HG03442 (cell line): ENCODE measurements around the gene PTPRG.

ENCODE experiments used
- ATAC-seq: cut with Tn5 transposase; IDR thresholded peaks from one replicate; pipeline ENCODE4 v1.9.1; 2021; ENCODE audit warnings: mild to moderate bottlenecking, moderate library complexity; ENCODE audit not compliant: unreplicated experiment

Gene PTPRG

GRCh38 chr3:61938878-61939549 lies 377.6 kb downstream of the PTPRG start:
- no peak for ATAC-seq

- no peak for ATAC-seq
Measured at GRCh38 chr3:61940236-61940635, 378.9 kb downstream of the PTPRG start.

DNA sequence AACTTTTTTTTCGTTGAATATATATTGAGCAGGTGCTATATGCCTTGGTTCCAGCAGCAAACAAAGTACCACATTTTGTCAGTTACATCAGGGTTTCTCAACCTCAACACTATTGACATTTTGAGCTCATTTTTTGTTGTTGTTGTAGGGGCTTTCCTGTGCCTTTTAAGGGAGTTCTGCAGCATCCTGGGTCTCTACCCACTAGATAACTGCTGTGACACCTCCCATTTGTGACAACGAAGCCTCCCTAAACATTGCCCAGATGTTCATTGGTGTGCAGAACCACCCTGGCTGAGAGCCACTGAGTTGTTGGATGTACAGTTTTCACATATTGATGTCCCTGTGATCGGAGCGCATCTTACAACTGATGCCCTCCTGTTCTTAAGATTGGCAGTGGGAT lies 382.6 kb downstream of the PTPRG start:
- ATAC-seq: no peak

DNA sequence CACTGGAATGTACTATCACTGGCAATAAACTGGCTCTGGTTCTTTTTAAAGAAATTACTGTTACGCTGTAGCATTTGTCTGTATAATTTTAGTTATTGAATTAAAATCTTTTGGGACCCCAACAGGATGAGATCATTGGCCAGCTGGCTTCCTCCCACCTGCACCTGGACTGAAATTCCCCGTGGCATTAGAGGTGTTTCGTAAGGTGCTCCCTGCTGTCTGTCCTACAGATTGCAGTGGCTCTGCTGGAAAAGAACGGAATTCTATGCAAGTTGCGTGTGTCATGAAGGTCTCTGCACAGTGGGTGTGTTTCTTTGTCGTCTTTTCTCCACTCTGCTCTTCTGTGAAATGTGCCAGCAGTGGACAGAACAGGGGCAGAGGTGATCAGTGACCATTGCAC lies 383.4 kb downstream of the PTPRG start:
- ATAC-seq: no peak

GRCh38 chr3:61945657-61946056 lies 384.3 kb downstream of the PTPRG start:
- ATAC-seq: no peak

DNA sequence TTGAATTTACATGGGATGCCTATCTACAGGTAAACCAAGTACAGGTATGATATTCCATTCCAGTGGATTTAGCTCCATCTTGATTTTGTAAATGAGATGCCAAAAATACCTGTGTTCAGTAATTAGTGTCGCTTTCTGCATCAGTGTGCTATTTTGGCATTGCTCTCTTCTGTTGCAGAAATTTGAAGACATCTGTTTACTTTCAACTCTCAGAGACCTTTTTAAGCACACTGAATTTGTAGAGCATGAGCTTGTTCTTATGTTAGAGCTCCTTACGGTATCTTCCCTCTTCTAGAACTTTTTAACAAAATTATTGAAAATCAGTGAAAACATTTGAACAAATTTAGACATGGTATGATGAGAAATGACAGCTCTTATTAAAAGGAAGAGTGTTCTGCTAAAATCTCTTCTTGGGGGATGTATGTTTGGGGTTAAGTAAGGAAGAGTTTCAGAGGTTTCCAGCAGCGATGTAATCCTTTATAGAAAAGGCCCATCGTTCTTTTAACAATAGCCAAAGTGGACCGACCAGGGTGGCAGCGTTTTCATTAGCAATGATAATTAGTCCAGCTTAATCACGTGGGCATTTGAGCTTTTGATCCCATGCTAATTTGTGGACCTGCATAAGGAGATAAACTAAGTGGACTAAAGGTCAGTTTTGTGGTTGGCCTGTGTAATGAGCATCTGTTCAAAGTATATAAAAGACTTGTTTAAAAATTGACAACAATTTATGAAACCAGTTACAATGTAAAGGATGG lies 385.4 kb downstream of the PTPRG start:
- no peak for ATAC-seq

DNA sequence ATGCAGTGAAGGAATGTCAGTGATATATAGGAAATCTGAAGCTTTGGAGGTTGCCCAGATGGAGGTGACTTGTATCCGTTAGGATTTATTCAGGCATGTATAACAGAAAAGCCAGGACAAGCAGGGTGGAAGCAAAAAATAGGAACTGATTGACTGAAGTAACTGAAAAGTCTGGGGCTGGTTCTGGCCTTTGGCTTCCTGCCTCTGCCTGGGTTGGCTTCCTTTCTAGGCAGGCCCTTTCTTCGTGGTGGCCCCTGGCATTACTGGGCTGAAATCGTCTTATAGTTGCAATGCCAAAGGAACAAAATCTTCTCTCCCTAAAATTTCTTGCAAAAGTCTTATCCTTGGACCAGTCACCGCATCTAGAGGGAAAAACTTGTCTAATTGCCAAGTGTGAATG lies 386.1 kb downstream of the PTPRG start:
- no peak for ATAC-seq

GRCh38 chr3:61948699-61949305 lies 387.4 kb downstream of the PTPRG start:
- no peak for ATAC-seq

GRCh38 chr3:61954097-61954540 lies 392.7 kb downstream of the PTPRG start:
- ATAC-seq: no peak

DNA sequence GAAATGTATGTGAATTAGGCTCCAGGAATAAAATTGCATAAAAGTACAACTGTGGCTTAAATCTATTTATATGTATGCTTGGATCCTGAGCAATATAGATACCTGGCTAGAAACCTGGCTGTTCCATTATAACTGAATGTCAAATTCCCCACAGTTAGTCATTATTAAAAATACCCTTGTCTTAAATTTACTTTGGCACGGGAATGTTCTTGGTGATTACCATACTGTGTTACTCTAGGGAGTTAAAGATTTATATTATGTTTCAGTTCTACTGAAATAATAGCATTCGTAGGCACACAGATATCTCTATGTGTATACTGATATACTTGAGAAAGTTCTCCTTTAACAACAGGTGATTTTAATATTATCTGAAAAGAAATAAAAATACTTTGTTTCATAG lies 394.1 kb downstream of the PTPRG start:
- ATAC-seq: no peak

GRCh38 chr3:61956236-61956635 lies 394.9 kb downstream of the PTPRG start:
- ATAC-seq: no peak

DNA sequence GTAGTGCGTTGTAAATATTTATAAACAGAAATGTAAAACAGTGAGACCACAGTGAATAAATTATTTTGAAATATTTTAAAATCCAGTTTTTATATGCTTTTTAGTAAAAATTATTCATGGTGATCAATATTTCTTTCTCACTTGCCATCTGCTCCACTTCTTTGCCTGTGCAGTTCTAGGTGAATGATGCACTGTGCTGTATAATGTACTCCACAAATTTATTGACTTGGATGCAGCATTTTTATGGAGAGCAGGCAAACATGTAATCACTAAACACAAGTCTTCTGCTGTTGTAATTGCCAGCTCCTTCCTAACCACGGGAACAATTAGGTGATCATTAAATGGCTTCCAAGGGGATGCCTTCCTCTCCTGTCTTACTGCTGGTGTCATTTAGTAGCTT lies 395.9 kb downstream of the PTPRG start:
- ATAC-seq: no peak

DNA sequence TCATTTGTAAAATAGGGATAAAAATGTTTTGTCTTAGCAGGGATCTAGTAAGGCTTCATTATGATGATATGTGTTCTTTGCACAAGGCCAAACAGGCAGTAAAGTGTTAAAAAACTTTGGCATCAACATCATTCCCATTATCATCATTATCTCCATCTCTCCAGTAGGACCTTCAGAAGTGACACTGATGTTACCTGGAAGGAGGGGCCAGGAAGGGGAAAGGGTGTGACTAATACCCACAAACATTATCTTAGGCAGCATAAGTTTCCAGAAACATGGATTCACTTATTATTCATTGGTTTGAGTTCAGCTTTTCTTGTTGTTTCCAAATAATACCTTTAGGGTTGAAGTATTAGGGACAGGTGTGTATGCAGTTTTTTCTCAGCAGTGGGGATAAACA lies 399.6 kb downstream of the PTPRG start:
- ATAC-seq: no peak

DNA sequence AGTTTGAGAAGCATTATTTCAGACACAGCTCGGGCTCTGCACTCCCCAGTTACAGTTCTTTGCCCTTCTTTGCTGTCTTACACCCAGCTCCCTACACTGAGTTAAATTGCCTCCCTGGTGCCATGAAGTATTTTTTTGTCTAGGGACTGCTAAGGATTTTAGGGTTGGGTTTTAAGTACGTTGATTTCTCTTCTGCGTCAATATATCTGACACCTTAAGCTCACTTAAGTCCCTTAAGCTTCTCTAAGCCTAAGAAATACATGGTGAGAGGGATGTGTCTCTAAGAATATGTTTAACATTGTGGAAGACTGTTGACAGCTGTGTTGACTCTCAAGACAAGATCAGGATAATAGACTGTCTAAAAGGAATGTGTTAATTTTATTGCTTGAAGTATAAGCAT lies 400.5 kb downstream of the PTPRG start:
- ATAC-seq: no peak

DNA sequence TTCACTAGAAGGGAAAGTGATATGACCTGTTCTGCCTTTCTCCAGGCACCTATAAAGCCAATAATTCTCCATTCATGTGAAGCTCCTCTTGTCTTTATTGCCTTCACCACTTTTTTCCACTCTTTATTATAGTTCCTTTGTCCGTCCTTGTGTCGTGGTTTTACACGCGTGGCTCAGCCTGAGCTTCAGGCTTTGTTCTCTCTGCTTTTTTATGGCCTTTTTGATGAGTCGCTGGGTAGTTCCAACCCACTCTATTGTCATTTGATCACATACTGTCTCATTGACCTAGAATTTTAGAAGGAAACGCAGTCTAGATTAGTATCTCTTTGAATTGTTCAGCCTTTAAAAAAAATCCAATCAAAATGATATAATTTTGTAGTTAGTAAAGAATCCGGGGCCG lies 403.2 kb downstream of the PTPRG start:
- ATAC-seq: no peak

GRCh38 chr3:61965770-61966131 lies 404.4 kb downstream of the PTPRG start:
- no peak for ATAC-seq

GRCh38 chr3:61966200-61966599 lies 404.8 kb downstream of the PTPRG start:
- ATAC-seq: no peak

- no peak for ATAC-seq
Measured at GRCh38 chr3:61967019-61967418, 405.6 kb downstream of the PTPRG start.

DNA sequence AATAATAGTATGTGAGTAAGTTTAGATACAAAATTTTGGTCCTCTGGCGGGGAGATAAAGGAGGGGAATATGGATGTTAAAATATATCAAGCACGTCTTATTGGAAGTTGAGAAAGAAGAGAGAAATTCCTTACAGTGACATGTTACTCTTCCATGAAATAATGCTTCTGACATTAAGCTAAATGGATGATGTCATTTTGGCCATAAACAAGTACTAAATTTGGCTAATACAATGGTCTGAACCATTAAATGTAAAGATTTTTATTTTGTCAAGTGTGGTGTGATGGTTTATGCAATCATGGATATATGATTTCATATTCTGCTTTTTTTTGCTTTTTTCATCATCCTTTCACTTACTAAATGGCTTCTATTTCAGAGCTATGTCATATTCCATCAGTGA lies 406.6 kb downstream of the PTPRG start:
- ATAC-seq: no peak

DNA sequence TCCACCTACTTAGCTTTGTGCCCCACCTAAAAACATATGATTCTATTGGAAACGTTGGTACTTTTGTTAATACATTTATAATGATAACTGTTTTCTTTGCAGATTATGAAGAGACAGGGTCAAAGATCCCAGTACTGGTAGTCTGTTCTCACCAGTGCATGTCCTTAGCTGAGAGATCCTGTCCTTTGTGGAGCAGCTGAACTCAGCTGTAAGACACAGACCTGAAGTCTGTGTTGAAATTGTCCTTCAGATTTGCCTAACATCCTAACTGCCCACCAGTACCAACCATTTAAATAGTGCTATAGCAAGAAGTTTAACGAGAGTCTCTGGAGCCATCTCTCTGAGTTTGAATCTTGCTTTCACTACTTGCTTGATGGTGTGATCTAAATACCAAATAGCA lies 413.3 kb downstream of the PTPRG start:
- no peak for ATAC-seq

DNA sequence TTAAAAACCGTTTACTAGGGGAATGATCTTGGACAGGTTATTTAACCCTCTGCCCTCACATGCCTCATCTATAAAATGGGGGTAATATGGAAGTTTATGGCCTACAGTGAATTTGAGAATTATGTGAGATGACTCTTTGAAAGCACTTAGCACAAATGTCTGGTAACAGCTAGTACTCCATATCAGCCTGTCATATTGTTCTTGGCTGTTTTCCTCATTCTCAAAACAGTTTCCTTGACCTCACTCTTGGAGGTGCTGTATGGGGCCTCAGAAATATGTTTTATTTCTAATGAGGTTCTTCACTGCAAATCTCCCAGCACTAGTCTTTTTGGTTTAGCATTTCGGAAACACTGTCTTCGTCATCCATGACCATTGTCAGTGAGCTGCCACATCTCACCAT lies 413.8 kb downstream of the PTPRG start:
- no peak for ATAC-seq

DNA sequence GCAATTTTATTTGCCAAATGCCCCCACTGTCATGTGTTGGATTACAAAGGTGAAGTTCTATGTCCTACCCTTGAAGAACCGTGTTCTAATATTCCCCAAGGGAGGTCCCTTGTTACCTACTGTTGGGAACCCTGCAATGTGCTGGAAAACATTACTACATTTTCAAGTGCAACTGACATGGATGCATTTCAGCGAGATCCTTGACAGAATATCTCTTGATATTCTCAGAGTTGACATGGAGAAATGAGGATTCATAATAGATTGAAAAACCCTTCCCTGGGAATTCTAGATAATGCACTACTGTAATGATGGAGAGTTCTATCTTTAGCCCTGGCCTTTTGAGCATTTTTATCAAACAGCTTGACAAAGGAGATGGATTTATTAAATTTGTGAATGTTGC lies 414.6 kb downstream of the PTPRG start:
- ATAC-seq: no peak
